HG02623 (cell line): ENCODE data around the gene CDC42SE2.
A peak's percentile ranks its signal among the peaks of the same experiment; 100 is the strongest.
"Not testable (repeated sequence)": the region's sequence is repeated elsewhere in the genome, so short reads cannot be mapped to it uniquely, and the experiment has no call there.

ENCODE experiments used
- ATAC-seq: cut with Tn5 transposase; IDR thresholded peaks from one replicate; pipeline ENCODE4 v1.9.1; 2021; ENCODE audit warnings: moderate library complexity; ENCODE audit not compliant: unreplicated experiment

Gene CDC42SE2

DNA sequence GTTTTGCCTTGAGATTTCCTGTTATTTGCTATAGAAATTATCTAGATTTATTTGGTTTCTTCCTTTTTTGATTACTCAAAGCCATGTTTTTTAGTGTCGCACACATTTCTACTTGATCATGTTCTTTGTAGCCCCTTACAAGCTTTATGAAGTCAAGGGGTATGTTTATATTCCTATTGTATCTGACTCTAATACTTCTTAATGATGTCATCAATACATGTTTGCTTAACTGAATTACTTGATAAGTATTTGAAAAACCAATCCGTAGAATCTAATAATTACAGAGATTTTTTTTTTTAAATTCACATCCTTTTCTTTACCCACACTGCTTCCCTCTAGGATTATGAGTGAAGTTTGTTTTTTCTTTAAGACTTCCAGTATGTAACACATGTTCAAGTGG, 53.0 kb downstream of the CDC42SE2 start:
- ATAC-seq = no peak

DNA sequence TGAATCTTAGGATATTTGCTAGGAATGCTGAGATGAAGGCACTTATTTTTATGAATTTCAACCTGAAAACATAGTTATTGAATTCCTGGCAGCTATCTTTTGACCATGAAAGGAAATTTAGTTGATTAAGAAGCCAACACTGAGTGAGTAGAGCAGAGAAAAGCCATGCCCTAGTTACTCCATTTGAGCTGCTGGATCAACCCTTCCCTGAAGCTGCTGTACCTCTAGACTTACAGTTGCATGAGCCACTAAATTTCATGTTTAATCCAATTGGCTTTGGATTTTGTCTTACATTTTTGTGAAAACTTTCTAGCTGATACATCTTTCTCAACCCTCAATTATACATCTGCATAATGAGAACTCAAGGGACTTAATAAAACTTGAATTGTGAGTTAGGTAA, 54.6 kb downstream of the CDC42SE2 start:
- no peak for ATAC-seq

GRCh38 chr5:131321066-131321465, 57.2 kb downstream of the CDC42SE2 start:
- ATAC-seq = no peak

- no peak for ATAC-seq
These were observed 59.1 kb downstream of the CDC42SE2 start for GRCh38 chr5:131322926-131323325.

DNA sequence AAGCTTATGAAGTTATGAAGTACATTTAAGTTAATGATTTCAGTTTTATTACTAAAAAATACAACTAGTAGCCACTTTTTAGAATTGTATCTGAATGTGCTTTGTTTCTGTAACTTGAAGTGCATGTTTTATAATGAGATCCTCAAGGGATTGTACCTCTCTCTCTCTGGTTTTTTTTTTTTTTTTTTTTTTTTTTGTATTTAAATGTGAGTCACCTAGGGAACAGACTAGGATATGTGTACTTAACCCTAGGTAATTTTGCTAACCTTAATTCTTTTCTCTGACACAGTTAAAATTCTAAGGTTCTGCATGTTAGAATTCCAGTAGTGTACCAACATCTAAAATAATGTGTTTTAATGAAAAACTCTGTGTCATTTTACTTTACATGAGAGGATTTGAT, 59.5 kb downstream of the CDC42SE2 start:
- no peak for ATAC-seq

DNA sequence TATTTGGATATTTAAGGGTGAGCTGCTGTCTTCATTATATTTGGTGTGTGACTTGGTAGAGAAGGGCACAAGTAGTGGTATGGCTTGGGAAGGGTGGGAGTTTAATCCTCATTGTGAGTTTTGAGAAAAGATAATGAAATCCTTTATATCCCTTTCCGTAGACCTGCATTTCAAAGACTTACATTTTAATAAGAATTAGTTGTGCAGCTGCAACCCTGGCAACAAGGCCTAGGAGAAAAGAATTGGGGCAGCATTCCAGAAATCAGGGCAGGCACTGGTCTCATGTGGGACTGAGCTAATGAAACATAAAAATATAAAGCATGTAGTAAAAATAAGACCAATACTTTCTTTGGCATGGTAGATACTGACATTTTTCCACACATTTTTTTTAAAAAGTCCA, 60.5 kb downstream of the CDC42SE2 start:
- no peak for ATAC-seq

GRCh38 chr5:131328536-131329285, 64.9 kb downstream of the CDC42SE2 start:
- ATAC-seq = no peak

GRCh38 chr5:131329286-131329560, 65.4 kb downstream of the CDC42SE2 start:
- ATAC-seq = no peak

DNA sequence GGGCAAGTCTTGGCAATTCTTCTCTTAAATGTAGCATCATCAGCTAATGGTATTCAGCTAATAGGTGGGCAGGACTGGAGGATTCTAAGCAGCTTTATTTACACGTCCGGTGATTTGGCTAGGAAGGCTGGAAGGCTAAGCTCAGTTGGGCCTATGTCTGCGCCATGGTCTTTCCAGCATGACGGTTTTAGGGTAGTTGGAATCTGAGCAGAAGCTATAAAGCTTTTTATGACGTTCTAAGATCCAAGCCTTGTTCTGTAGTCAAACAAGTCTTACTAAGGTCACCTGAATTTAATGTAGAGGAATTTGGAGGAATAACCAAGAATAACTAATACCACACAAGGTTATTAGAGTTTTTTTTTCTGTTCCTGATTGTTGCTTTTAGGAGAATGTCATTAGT, 66.2 kb downstream of the CDC42SE2 start:
- ATAC-seq = no peak

DNA sequence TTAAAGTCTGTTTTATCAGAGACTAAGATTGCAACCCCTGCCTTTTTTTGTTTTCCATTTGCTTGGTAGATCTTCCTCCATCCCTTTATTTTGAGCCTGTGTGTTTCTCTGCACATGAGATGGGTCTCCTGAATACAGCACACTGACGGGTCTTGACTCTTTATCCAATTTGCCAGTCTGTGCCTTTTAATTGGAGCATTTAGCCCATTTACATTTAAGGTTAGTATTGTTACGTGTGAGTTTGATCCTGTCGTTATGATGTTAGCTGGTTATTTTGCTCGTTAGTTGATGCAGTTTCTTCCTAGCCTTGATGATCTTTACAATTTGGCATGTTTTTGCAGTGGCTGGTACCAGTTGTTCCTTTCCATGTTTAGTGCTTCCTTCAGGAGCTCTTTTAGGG, 71.9 kb downstream of the CDC42SE2 start:
- not testable (repeated sequence) for ATAC-seq

GRCh38 chr5:131336801-131337200, 72.9 kb downstream of the CDC42SE2 start:
- ATAC-seq = not testable (repeated sequence)

GRCh38 chr5:131337240-131338050, 73.6 kb downstream of the CDC42SE2 start:
- not testable (repeated sequence) for ATAC-seq

- no peak for ATAC-seq
These were observed 74.2 kb downstream of the CDC42SE2 start for GRCh38 chr5:131338051-131338453.

GRCh38 chr5:131344288-131344687, 80.4 kb downstream of the CDC42SE2 start:
- ATAC-seq = not testable (repeated sequence)

DNA sequence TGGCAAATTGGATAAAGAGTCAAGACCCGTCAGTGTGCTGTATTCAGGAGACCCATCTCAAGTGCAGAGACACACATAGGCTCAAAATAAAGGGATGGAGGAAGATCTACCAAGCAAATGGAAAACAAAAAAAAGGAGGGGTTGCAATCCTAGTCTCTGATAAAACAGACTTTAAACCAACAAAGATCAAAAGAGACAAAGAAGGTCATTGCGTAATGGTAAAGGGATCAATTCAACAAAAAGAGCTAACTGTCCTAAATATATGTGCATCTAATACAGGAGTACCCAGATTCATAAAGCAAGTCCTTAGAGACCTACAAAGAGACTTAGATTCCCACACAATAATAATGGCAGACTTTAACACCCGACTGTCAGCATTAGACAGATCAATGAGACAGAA, 82.4 kb downstream of the CDC42SE2 start:
- not testable (repeated sequence) for ATAC-seq

GRCh38 chr5:131353991-131354390, 90.1 kb downstream of the CDC42SE2 start:
- ATAC-seq = no peak

DNA sequence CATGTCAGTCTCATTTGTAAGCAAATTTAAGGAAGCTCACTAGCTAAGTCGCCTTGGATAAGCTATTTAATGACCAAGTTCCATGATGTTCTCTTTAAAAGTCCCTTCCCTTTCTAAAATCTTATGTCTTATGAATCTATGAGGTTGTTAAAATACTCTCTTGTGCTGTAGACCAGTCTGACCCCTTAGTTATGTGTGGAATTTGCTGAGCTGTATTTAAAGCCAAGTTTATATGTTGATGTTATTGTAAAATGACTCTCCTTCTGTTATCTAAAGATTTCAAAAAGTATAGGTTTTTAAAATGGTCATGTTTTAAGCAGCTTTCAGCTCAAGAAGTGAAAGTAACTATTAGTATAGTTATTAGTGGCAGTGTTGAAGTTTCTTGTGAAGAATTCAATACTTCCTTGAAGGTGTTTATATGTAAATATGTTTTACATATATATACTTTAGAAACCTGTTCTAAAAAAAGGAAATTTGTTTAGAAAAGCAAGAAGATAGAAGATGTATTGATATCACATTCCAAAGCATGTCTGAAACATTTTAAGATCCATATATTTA, 92.2 kb downstream of the CDC42SE2 start:
- no peak for ATAC-seq

DNA sequence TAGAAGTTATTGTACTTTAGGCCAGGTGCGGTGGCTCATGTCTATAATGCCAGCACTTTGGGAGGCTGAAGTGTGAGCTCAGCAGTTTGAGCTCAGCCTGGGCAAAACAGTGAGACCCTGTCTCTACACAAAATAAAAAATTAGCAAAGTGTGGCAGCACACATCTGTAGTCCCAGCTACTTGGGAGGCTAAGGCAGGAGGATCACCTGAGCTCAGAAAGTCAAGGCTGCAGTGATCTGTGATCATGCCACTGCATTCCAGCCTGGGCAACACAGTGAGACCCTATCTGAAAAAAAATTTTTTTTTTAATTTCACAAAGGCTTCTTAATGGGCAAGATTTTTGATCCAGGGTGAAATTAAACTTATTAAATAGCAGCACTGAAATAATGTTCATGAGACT, 92.8 kb downstream of the CDC42SE2 start:
- ATAC-seq = no peak

DNA sequence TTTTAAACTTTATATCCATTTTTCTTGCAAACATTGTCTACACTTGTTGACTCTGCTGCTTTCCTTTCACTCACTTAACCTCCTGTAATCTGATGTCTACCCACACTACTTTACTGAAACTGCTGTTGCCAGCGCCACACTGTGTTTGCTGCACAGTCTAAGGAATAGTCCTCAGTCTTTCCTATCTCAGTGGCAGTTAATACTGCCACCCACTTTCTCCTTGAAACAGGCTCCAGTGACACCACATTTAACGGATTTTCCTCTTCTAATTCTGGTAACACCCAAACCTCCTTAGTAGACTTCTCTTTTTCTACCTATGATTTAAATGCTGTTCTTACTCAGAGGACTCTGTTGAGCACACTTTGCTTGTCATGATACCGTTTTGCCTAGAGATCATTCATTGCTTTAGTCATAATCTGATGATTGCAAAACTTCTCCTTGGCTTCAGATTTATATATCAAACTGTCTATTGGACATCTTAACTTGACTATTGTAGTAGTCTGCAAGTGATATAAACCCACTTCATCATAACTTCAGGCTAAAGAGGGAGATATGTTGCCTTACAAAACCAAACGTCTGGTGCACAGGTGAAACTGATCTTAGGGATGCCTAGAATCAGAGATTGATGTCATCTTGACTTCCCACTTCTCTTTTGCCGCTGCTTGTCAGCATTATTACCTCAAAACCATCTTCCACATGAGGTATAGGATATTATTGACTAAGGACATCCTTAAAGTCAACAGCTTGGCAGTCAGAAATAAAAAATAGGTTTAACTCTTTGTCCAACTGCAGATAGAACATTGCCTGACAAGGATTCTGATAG, 94.1 kb downstream of the CDC42SE2 start:
- peak; percentile 41 for ATAC-seq

- ATAC-seq = no peak
These were observed 97.9 kb downstream of the CDC42SE2 start for GRCh38 chr5:131361677-131362315.
